Mucosa of rectum (tissue), 2 donors: Measurements from ENCODE around the gene ABI3BP.

Experiments used
- H3K27ac ChIP-seq, 2 donors: one replicate each; pipeline ENCODE4 v1.7.0; 2013; ENCODE audit warnings: inconsistent platforms in 2 of 2, low read depth in 2 of 2, low read length in 2 of 2
- H3K27me3 ChIP-seq, 2 donors: one replicate each; pipeline ENCODE4 v1.7.0; 2013; ENCODE audit warnings: low read length in 2 of 2; ENCODE audit not compliant: control insufficient read depth in 2 of 2, insufficient read depth in 2 of 2
- H3K36me3 ChIP-seq, 2 donors: one replicate each; pipeline ENCODE4 v1.7.0; 2013; ENCODE audit warnings: low read length in 2 of 2; ENCODE audit not compliant: control insufficient read depth in 2 of 2, insufficient read depth in 2 of 2
- H3K4me1 ChIP-seq, 2 donors: one replicate each; pipeline ENCODE4 v1.7.0; 2013; ENCODE audit warnings: low read length in 2 of 2, mild to moderate bottlenecking in 1 of 2; ENCODE audit not compliant: control insufficient read depth in 2 of 2, insufficient read depth in 2 of 2
- H3K4me3 ChIP-seq, 2 donors: one replicate each; pipeline ENCODE4 v1.7.0; 2013; ENCODE audit warnings: low read length in 2 of 2
- H3K9ac ChIP-seq, 2 donors: one replicate each; pipeline ENCODE4 v1.7.0; 2013; ENCODE audit warnings: low read length in 2 of 2, low read depth in 1 of 2, mild to moderate bottlenecking in 1 of 2
- H3K9me3 ChIP-seq, 2 donors: one replicate each; pipeline ENCODE4 v1.7.0; 2013; ENCODE audit warnings: low read length in 2 of 2; ENCODE audit not compliant: control insufficient read depth in 2 of 2
- donor health status: healthy.
- donor health status: Normal muscosa, but diverticular disease.

The ABI3BP gene

GRCh38 chr3:100852840-100853239 lies 140.4 kb downstream of the ABI3BP start:
- Histone ChIP-seq H3K9me3 (no peaks in the 10 kb centered on the region), H3K4me3 (no peak overlapping the region), H3K27me3 (no peaks in the 10 kb centered on the region), H3K36me3 (no peaks in the 10 kb centered on the region), H3K9ac (no peak overlapping the region), H3K4me1 (no peaks in the 10 kb centered on the region), H3K27ac (no peak overlapping the region)

GRCh38 chr3:100850701-100851100 lies 142.5 kb downstream of the ABI3BP start:
- H3K9me3 ChIP-seq: no peaks in the 10 kb centered on the region
- H3K4me1 ChIP-seq: no peaks in the 10 kb centered on the region
- no peak overlapping the region for H3K9ac ChIP-seq
- H3K27ac ChIP-seq: no peak overlapping the region
- no peaks in the 10 kb centered on the region for H3K36me3 ChIP-seq
- H3K4me3 ChIP-seq: no peak overlapping the region
- H3K27me3 ChIP-seq: no peaks in the 10 kb centered on the region

- no peak overlapping the region for H3K27ac ChIP-seq
- no peak overlapping the region for H3K4me3 ChIP-seq
- H3K9me3 ChIP-seq: no peaks in the 10 kb centered on the region
- H3K27me3 ChIP-seq: no peaks in the 10 kb centered on the region
- no peaks in the 10 kb centered on the region for H3K36me3 ChIP-seq
- no peak overlapping the region for H3K9ac ChIP-seq
- H3K4me1 ChIP-seq: no peaks in the 10 kb centered on the region
Measured at GRCh38 chr3:100850156-100850555, 143.1 kb downstream of the ABI3BP start.

GRCh38 chr3:100844063-100844936 lies 148.9 kb downstream of the ABI3BP start:
- Histone ChIP-seq H3K9me3 (no peaks in the 10 kb centered on the region), H3K4me3 (no peak overlapping the region), H3K4me1 (no peaks in the 10 kb centered on the region), H3K36me3 (no peaks in the 10 kb centered on the region), H3K27me3 (no peaks in the 10 kb centered on the region), H3K9ac (no peak overlapping the region), H3K27ac (no peak overlapping the region)

GRCh38 chr3:100838157-100838556 lies 155.1 kb downstream of the ABI3BP start:
- no peaks in the 10 kb centered on the region for H3K4me1 ChIP-seq
- H3K4me3 ChIP-seq: no peak overlapping the region
- H3K36me3 ChIP-seq: no peaks in the 10 kb centered on the region
- H3K9ac ChIP-seq: no peak overlapping the region
- no peaks in the 10 kb centered on the region for H3K27me3 ChIP-seq
- H3K9me3 ChIP-seq: no peaks in the 10 kb centered on the region
- no peak overlapping the region for H3K27ac ChIP-seq

- Histone ChIP-seq H3K36me3 (no peaks in the 10 kb centered on the region), H3K27me3 (no peaks in the 10 kb centered on the region), H3K9ac (no peak overlapping the region), H3K27ac (no peak overlapping the region), H3K9me3 (no peaks in the 10 kb centered on the region), H3K4me3 (no peak overlapping the region), H3K4me1 (no peaks in the 10 kb centered on the region)
Measured at GRCh38 chr3:100836661-100837060, 156.6 kb downstream of the ABI3BP start.

- Histone ChIP-seq H3K27ac (no peak overlapping the region), H3K9ac (no peak overlapping the region), H3K4me3 (no peak overlapping the region), H3K36me3 (no peaks in the 10 kb centered on the region), H3K27me3 (no peaks in the 10 kb centered on the region), H3K9me3 (no peaks in the 10 kb centered on the region), H3K4me1 (no peaks in the 10 kb centered on the region)
Measured at GRCh38 chr3:100834332-100834731, 158.9 kb downstream of the ABI3BP start.

GRCh38 chr3:100833483-100833882 lies 159.7 kb downstream of the ABI3BP start:
- Histone ChIP-seq H3K4me1 (no peaks in the 10 kb centered on the region), H3K27me3 (no peaks in the 10 kb centered on the region), H3K4me3 (no peak overlapping the region), H3K9me3 (no peaks in the 10 kb centered on the region), H3K27ac (no peak overlapping the region), H3K36me3 (no peaks in the 10 kb centered on the region), H3K9ac (no peak overlapping the region)

- Histone ChIP-seq H3K27me3 (no peaks in the 10 kb centered on the region), H3K9ac (no peak overlapping the region), H3K4me3 (no peak overlapping the region), H3K4me1 (no peaks in the 10 kb centered on the region), H3K27ac (no peak overlapping the region), H3K36me3 (no peaks in the 10 kb centered on the region), H3K9me3 (no peaks in the 10 kb centered on the region)
Measured at GRCh38 chr3:100831629-100832028, 161.6 kb downstream of the ABI3BP start.

- Histone ChIP-seq H3K4me1 (no peaks in the 10 kb centered on the region), H3K27me3 (no peaks in the 10 kb centered on the region), H3K36me3 (no peaks in the 10 kb centered on the region), H3K27ac (no peak overlapping the region), H3K9ac (no peak overlapping the region), H3K4me3 (no peak overlapping the region), H3K9me3 (no peaks in the 10 kb centered on the region)
Measured at GRCh38 chr3:100830931-100831330, 162.3 kb downstream of the ABI3BP start.
